Stimulated activated CD8-positive, alpha-beta memory T cell treated with anti-CD3 and anti-CD28 coated beads, Interleukin-4, amount 100 ng/mL, for 48 hours (primary cell): Measurements from ENCODE around the gene ZNF761.
A peak's percentile ranks its signal among the peaks of the same experiment; 100 is the strongest.
"Not testable (repeated sequence)": the region's sequence is repeated elsewhere in the genome, so short reads cannot be mapped to it uniquely, and the experiment has no call there.

Source experiments
- DNase-seq: peaks from one replicate; pipeline ENCODE4 v3.0.0-alpha.2; 2020

The ZNF761 gene

GRCh38 chr19:53431399-53432087 lies at the start of gene ZNF761:
Gene ZNF761, plus strand, starts transcription at chr19:53431984. Its CDS starts 15,285 bp downstream, at chr19:53447269.
- DNase-seq: peak; percentile 98

- no peak for DNase-seq
These were observed 43.6 kb upstream of the ZNF761 start for GRCh38 chr19:53388168-53388567.

- DNase-seq: no peak
These were observed 42.9 kb upstream of the ZNF761 start for GRCh38 chr19:53388904-53389303.

GRCh38 chr19:53389571-53389970 lies 42.2 kb upstream of the ZNF761 start:
- DNase-seq: no peak

GRCh38 chr19:53389978-53390377 lies 41.8 kb upstream of the ZNF761 start:
- no peak for DNase-seq

- DNase-seq: peak; percentile 24
These were observed 37.2 kb upstream of the ZNF761 start for GRCh38 chr19:53394522-53394973.

GRCh38 chr19:53394974-53395839 lies 36.6 kb upstream of the ZNF761 start, which contains the start of gene ZNF765:
Gene ZNF765, plus strand, starts transcription at chr19:53395149. Its CDS starts 2,867 bp downstream, at chr19:53398016.
- peak; percentile 99 for DNase-seq

GRCh38 chr19:53395840-53396524 lies 35.8 kb upstream of the ZNF761 start:
- DNase-seq: not testable (repeated sequence)

- DNase-seq: no peak
These were observed 35.3 kb upstream of the ZNF761 start for GRCh38 chr19:53396525-53396868.

- not testable (repeated sequence) for DNase-seq
These were observed 33.9 kb upstream of the ZNF761 start for GRCh38 chr19:53397918-53398317.

- no peak for DNase-seq
These were observed 22.1 kb upstream of the ZNF761 start for GRCh38 chr19:53409505-53410204.

- not testable (repeated sequence) for DNase-seq
These were observed 11.1 kb upstream of the ZNF761 start for GRCh38 chr19:53420520-53421315.

- no peak for DNase-seq
These were observed 9.2 kb upstream of the ZNF761 start for GRCh38 chr19:53422551-53422950.

- not testable (repeated sequence) for DNase-seq
These were observed 8.7 kb upstream of the ZNF761 start for GRCh38 chr19:53423074-53423473.

- not testable (repeated sequence) for DNase-seq
These were observed 8.1 kb upstream of the ZNF761 start for GRCh38 chr19:53423680-53424079.

GRCh38 chr19:53424968-53425597 lies 6.7 kb upstream of the ZNF761 start:
- peak; percentile 77 for DNase-seq

- peak; percentile 41 for DNase-seq
These were observed 391 bp downstream of the ZNF761 start for GRCh38 chr19:53432088-53432661.

GRCh38 chr19:53443809-53444208 lies 12.0 kb downstream of the ZNF761 start:
- not testable (repeated sequence) for DNase-seq

GRCh38 chr19:53447196-53447595 lies 15.4 kb downstream of the ZNF761 start:
- DNase-seq: not testable (repeated sequence)

GRCh38 chr19:53455828-53456227 lies 24.0 kb downstream of the ZNF761 start:
- no peak for DNase-seq
